KMS-11 (cell line): ENCODE data around the gene CCL14.

Experiments used
- H2AFZ ChIP-seq: fragments of 200-600 bp; sonication (generic); 2 replicates; pipeline ENCODE4 v1.6.1; 2016; ENCODE audit warnings: antibody characterized with exemption, mixed run types, low read depth
- H3K27ac ChIP-seq: fragments of 200-600 bp; sonication (generic); 2 replicates; pipeline ENCODE4 v1.6.1; 2016; ENCODE audit warnings: mild to moderate bottlenecking, mixed run types
- H3K27me3 ChIP-seq: fragments of 200-600 bp; sonication (generic); 2 replicates; pipeline ENCODE4 v1.6.1; 2017; ENCODE audit warnings: mild to moderate bottlenecking, low read depth, mixed run types, moderate library complexity; ENCODE audit not compliant: insufficient read depth
- H3K36me3 ChIP-seq: fragments of 200-600 bp; sonication (generic); 2 replicates; pipeline ENCODE4 v1.6.1; 2017; ENCODE audit warnings: mild to moderate bottlenecking, mixed run types; ENCODE audit not compliant: insufficient read depth
- H3K4me1 ChIP-seq: fragments of 200-600 bp; sonication (generic); 2 replicates; pipeline ENCODE4 v1.6.1; 2016; ENCODE audit warnings: mild to moderate bottlenecking, low read depth, mixed run types; ENCODE audit not compliant: poor library complexity, severe bottlenecking
- H3K4me2 ChIP-seq: fragments of 200-600 bp; sonication (generic); 2 replicates; pipeline ENCODE4 v1.7.0; 2016; ENCODE audit warnings: mild to moderate bottlenecking, mixed run types
- H3K4me3 ChIP-seq: fragments of 200-600 bp; sonication (generic); IDR thresholded peaks from 2 replicates; pipeline ENCODE4 v1.6.1; 2017; ENCODE audit warnings: low read depth, low read length, mixed read lengths; ENCODE audit not compliant: insufficient read depth
- H3K79me2 ChIP-seq: fragments of 200-600 bp; sonication (generic); 2 replicates; pipeline ENCODE4 v1.6.1; 2016; ENCODE audit warnings: low read depth, mixed run types; ENCODE audit not compliant: insufficient read depth
- H3K9ac ChIP-seq: fragments of 200-600 bp; sonication (generic); 2 replicates; pipeline ENCODE4 v1.6.1; 2016; ENCODE audit warnings: mild to moderate bottlenecking, mixed run types
- H4K20me1 ChIP-seq: fragments of 200-600 bp; sonication (generic); 2 replicates; pipeline ENCODE4 v1.6.1; 2016; ENCODE audit warnings: mild to moderate bottlenecking, mixed run types; ENCODE audit not compliant: insufficient read depth
- CTCF ChIP-seq: fragments of 200-600 bp; sonication (generic); conservative IDR thresholded peaks from 2 replicates; pipeline ENCODE4 v1.6.1; 2017; ENCODE audit warnings: low read depth, mild to moderate bottlenecking, antibody characterized with exemption, low read length, moderate library complexity, mixed read lengths

Gene CCL14

DNA sequence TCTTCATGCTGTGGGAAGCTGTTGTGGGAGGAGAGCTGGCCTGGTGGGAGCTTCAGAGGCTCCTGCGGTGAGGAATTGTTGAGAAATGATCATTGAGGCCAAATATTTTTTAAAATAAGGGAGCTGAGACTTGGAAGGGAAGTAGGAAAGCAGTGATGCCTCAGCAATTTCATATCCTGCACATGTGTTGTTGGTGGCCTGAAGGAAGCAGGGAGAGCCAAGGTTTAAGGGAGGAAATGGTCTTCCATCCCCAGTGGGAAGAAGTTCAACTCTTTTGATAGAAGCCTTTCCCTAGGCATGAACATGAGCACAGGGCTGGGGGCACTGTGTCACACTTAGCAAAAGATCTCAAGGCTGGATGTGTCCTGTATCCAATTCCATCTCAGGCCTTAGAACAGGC lies at the start of gene CCL14:
Gene CCL14 (minus strand): TSS at position 87 of the 400 bp plus-strand sequence. CDS start 80 bp downstream, at position 7.
- Histone ChIP-seq H3K36me3 (no peaks in the 10 kb centered on the region), H3K27ac (no peak within 1 kb of the TSS), H2AFZ (no peak within 1 kb of the TSS), H3K4me2 (no peak within 1 kb of the TSS), H3K27me3 (no peaks in the 10 kb centered on the region), H3K4me1 (peaks cover 18% of the 10 kb centered on the region), H4K20me1 (no peaks in the 10 kb centered on the region), H3K79me2 (no peaks in the 10 kb centered on the region), H3K9ac (no peak within 1 kb of the TSS), H3K4me3 (no peak within 1 kb of the TSS)
- no peak for TF ChIP-seq CTCF

DNA sequence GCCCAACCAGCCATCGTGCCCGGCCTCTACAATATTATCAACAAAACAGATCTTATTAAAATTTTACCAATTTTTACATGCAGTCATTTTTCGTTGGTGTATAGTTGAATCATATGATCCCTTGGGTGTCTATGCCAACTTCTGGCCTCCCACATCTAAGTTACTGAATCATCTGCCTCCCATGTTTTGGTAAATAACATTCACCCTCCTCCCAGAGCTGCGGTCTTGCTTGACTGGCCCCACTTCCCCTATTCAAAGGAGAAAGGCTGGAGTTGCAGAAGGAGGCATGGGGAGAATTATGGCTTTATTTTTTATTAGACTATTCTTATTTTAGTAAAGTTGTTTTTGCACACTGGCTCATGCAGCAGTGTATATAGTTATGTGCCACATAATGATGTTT lies 49.7 kb upstream of the CCL14 start:
- Histone ChIP-seq H3K79me2 (no peaks in the 10 kb centered on the region), H3K4me1 (no peaks in the 10 kb centered on the region), H4K20me1 (no peaks in the 10 kb centered on the region), H3K9ac (no peak overlapping the region), H3K27ac (no peak overlapping the region), H3K36me3 (no peaks in the 10 kb centered on the region), H3K4me3 (no peak overlapping the region), H2AFZ (no peak overlapping the region), H3K4me2 (no peak overlapping the region), H3K27me3 (no peaks in the 10 kb centered on the region)
- no peak for TF ChIP-seq CTCF

GRCh38 chr17:36034127-36034526 lies 47.6 kb upstream of the CCL14 start:
- no peaks in the 10 kb centered on the region for H3K79me2 ChIP-seq
- H3K36me3 ChIP-seq, result no peaks in the 10 kb centered on the region
- no peak for TF ChIP-seq CTCF
- H2AFZ ChIP-seq, result no peak overlapping the region
- no peak overlapping the region for H3K4me2 ChIP-seq
- H3K27ac ChIP-seq, result no peak overlapping the region
- H3K27me3 ChIP-seq, result no peaks in the 10 kb centered on the region
- H3K4me1 ChIP-seq, result no peaks in the 10 kb centered on the region
- no peak overlapping the region for H3K9ac ChIP-seq
- no peak overlapping the region for H3K4me3 ChIP-seq
- no peaks in the 10 kb centered on the region for H4K20me1 ChIP-seq

GRCh38 chr17:36030956-36031355 lies 44.4 kb upstream of the CCL14 start:
- Histone ChIP-seq H3K4me1 (no peaks in the 10 kb centered on the region), H3K9ac (no peak overlapping the region), H3K27ac (no peak overlapping the region), H3K36me3 (no peaks in the 10 kb centered on the region), H3K4me2 (no peak overlapping the region), H3K4me3 (no peak overlapping the region), H4K20me1 (no peaks in the 10 kb centered on the region), H2AFZ (no peak overlapping the region), H3K79me2 (no peaks in the 10 kb centered on the region), H3K27me3 (no peaks in the 10 kb centered on the region)
- no peak for TF ChIP-seq CTCF
